Measurements from ENCODE around the gene LIMS2. TPM values are rescaled to one million over a fixed set of nuclear protein-coding genes. Genes with fewer than 3 reads are reported as not detected.

LIMS2 gene
- total RNA-seq, 2 donors from 2014 or later, result 80.2 to 91.7 TPM

- DNase-seq (ENCODE audit: low spot score), result no peak
- Histone ChIP-seq H3K9me3 (no peaks in the 10 kb centered on the region), H3K27ac (peak overlapping the region; percentile 82 to 88), H3K27me3 (no peaks in the 10 kb centered on the region), H3K4me1 (peaks cover 0 to 98% of the 10 kb centered on the region in 2 donors), H3K4me3 (no peak overlapping the region), H3K36me3 (peaks cover 63% of the 10 kb centered on the region)
- no peak for TF ChIP-seq CTCF (IDR thresholded peaks at IDR 0.05)
These were observed 18.1 kb downstream of the LIMS2 start for GRCh38 chr2:127657232-127657595.

DNA sequence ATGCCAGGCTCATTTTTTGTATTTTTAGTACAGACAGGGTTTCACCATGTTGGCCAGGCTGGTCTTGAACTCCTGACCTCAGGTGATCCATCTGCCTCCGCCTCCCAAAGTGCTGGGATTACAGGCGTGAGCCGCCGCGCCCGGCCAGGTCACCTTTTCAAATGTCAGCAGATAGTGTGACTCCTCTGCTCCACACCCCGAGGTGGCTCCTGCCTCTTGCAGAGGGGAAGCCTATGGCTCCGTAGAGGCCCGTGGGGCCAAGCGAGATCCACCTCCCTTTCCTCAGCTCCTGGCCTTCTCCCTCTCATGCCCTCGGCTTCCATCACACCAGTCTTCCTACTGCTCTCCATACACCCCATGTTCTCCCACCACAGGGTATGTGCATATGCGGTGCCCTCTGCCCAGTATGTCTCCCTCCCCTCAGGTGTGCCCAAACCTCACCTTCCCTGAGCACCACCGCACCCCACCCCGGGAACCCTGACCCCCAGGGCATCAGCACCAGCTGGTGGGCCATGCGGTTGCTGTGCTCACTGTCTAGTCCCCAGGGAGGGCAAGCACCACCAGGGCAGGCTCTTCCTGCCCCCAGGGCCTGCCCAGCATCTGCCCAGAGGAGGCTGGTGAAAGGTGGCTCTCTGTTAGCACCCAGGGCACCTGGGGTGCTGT is 18.6 kb downstream of the LIMS2 start:
- no peak overlapping the region for H3K4me3 ChIP-seq
- H3K4me1 ChIP-seq, result peaks cover 0 to 98% of the 10 kb centered on the region in 2 donors
- peaks cover 63% of the 10 kb centered on the region for H3K36me3 ChIP-seq
- H3K27ac ChIP-seq, result peak overlapping the region; percentile 82 to 88
- no peaks in the 10 kb centered on the region for H3K9me3 ChIP-seq
- no peak for TF ChIP-seq CTCF (IDR thresholded peaks at IDR 0.05)
- no peak for DNase-seq (ENCODE audit: low spot score)
- no peaks in the 10 kb centered on the region for H3K27me3 ChIP-seq

- Histone ChIP-seq H3K27ac (peak overlapping the region; percentile 82 to 88), H3K9me3 (no peaks in the 10 kb centered on the region), H3K4me3 (no peak overlapping the region), H3K4me1 (peaks cover 0 to 98% of the 10 kb centered on the region in 2 donors), H3K36me3 (peaks cover 68% of the 10 kb centered on the region), H3K27me3 (no peaks in the 10 kb centered on the region)
- no peak for DNase-seq (ENCODE audit: low spot score)
- no peak for TF ChIP-seq CTCF (IDR thresholded peaks at IDR 0.05)
These were observed 19.9 kb downstream of the LIMS2 start for GRCh38 chr2:127655209-127656073.

GRCh38 chr2:127654838-127655175 is 20.5 kb downstream of the LIMS2 start:
- peak overlapping the region; percentile 82 to 88 for H3K27ac ChIP-seq
- TF ChIP-seq CTCF (IDR thresholded peaks at IDR 0.05), result no peak
- H3K36me3 ChIP-seq, result peaks cover 67% of the 10 kb centered on the region
- no peaks in the 10 kb centered on the region for H3K9me3 ChIP-seq
- no peak overlapping the region for H3K4me3 ChIP-seq
- no peaks in the 10 kb centered on the region for H3K27me3 ChIP-seq
- peaks cover 0 to 100% of the 10 kb centered on the region in 2 donors for H3K4me1 ChIP-seq
- no peak for DNase-seq (ENCODE audit: low spot score)

DNA sequence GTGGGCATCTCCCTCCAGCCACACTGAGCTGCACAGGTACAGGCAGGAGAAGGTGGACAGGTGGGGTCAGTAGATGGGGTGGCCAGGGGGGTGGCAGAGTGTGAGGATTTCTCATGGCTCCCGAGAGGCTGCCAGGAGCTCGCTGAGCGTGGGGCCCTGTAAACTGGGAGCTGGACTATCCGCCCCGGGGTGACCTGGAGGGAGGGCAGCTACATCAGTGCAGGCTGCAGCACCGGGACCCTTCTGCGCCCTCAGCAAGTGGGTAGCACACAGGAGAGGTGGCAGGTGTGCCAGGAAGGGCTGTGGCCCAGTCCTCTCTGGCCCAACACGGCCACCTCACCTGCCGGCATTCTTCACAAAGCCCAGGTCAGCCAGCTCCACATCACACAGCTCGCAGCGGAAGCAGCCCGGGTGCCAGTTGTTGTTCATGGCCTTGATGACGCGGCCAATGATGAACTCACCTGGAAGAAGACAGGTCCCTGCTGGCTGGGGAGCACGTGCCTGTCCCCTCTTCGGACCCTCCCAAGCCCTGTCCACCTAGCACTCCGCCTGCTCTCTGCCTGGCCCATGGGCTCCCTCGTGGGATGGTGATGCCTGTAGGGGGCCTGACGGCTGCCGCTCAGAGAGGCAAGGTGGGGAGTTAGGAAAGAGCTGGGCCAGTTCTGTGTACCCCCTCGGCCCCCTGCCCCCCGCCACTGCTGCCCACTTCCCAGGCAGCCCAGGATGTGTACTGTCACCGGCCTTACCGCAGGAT is 21.1 kb downstream of the LIMS2 start:
- Histone ChIP-seq H3K36me3 (peaks cover 67% of the 10 kb centered on the region), H3K27me3 (no peaks in the 10 kb centered on the region), H3K27ac (peak overlapping the region; percentile 82 to 88), H3K4me3 (no peak overlapping the region), H3K9me3 (no peaks in the 10 kb centered on the region), H3K4me1 (peaks cover 0 to 100% of the 10 kb centered on the region in 2 donors)
- TF ChIP-seq CTCF (IDR thresholded peaks at IDR 0.05), result no peak
- no peak for DNase-seq (ENCODE audit: low spot score)
